MM.1S (cell line): Measurements from ENCODE around the gene SPTBN1.

Source experiments
- EZH2 ChIP-seq: fragments of 300-600 bp; sonication (generic); optimal IDR thresholded peaks from 2 replicates; pipeline ENCODE3; 2017; ENCODE audit warnings: low read depth, mild to moderate bottlenecking, antibody characterized with exemption, low read length, mixed read lengths
- TF ChIP-seq, protein P1 (sequence below): fragments of 300-600 bp; sonication (generic); IDR thresholded peaks from 2 replicates; pipeline ENCODE4 v1.5.1; 2016; ENCODE audit warnings: antibody characterized with exemption, low read length, mixed read lengths

DNA sequence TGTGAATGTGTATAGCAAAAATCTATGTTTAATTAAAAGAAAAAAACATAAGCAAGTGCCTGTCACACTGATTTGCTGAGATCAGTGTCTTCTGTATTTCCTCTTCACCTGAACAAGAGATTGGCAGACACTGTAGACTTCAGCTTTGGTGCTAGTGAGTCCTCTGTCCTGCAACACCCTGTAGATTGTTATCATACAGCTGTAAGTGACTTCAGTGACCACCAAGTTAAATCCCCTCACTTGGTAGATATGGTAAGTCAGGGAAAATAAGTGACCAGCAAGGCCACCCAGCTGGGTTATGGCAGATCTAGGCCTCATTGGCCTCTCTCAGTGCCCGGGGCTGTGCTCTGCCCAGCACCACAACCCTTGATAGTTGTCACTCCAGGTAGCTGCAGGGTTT is 147.7 kb downstream of the SPTBN1 start:
- TF ChIP-seq, protein P1, sequence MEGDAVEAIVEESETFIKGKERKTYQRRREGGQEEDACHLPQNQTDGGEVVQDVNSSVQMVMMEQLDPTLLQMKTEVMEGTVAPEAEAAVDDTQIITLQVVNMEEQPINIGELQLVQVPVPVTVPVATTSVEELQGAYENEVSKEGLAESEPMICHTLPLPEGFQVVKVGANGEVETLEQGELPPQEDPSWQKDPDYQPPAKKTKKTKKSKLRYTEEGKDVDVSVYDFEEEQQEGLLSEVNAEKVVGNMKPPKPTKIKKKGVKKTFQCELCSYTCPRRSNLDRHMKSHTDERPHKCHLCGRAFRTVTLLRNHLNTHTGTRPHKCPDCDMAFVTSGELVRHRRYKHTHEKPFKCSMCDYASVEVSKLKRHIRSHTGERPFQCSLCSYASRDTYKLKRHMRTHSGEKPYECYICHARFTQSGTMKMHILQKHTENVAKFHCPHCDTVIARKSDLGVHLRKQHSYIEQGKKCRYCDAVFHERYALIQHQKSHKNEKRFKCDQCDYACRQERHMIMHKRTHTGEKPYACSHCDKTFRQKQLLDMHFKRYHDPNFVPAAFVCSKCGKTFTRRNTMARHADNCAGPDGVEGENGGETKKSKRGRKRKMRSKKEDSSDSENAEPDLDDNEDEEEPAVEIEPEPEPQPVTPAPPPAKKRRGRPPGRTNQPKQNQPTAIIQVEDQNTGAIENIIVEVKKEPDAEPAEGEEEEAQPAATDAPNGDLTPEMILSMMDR = no peak
- TF ChIP-seq EZH2 = no peak
